Natural killer cell (primary cell): ENCODE results near the gene TNS4. TPM values are rescaled to one million over a fixed set of nuclear protein-coding genes. Genes with fewer than 3 reads are reported as not detected.

Source experiments
- ATAC-seq, 3 donors: fragments of 150-1000 bp in 2 of 3; fragments of 200-7000 bp in 1 of 3; cut with Tn5 transposase; 1 replicate in 1 of 3; 2 replicates in 2 of 3; pipeline ENCODE4 v1.10.0; 2021; ENCODE audit warnings: mild to moderate bottlenecking in 2 of 3, moderate library complexity in 2 of 3
- DNase-seq, 2 donors: peaks; one replicate each; pipeline versions ENCODE4 v3.0.0 to v3.0.0-alpha.2; 2013 to 2021; ENCODE audit warnings: mixed read lengths in 1 of 2
- H3K27ac ChIP-seq: one replicate; pipeline ENCODE4 v1.5.1; 2013; ENCODE audit warnings: mild to moderate bottlenecking, low read length
- H3K27me3 ChIP-seq: one replicate; pipeline ENCODE4 v1.6.1; 2013; ENCODE audit warnings: low read length; ENCODE audit not compliant: control insufficient read depth, insufficient read depth
- H3K36me3 ChIP-seq: one replicate; pipeline ENCODE4 v1.6.1; 2013; ENCODE audit warnings: low read length; ENCODE audit not compliant: control insufficient read depth, insufficient read depth
- H3K4me1 ChIP-seq: one replicate; pipeline ENCODE4 v1.6.1; 2013; ENCODE audit warnings: low read length; ENCODE audit not compliant: control insufficient read depth, insufficient read depth
- H3K4me3 ChIP-seq: one replicate; pipeline ENCODE4 v1.5.1; 2013; ENCODE audit warnings: low read length
- H3K9me3 ChIP-seq: one replicate; pipeline ENCODE4 v1.6.1; 2013; ENCODE audit warnings: low read length; ENCODE audit not compliant: control insufficient read depth, insufficient read depth
- H3K27ac Mint-ChIP-seq, 2 donors: one replicate each; pipeline ENCODE4 v1.8.0; 2022; ENCODE audit warnings: mild to moderate bottlenecking in 2 of 2, mixed read lengths in 2 of 2, moderate library complexity in 1 of 2
- H3K27me3 Mint-ChIP-seq, 2 donors: one replicate each; pipeline ENCODE4 v1.8.0; 2022; ENCODE audit warnings: low read depth in 2 of 2, mixed read lengths in 2 of 2
- H3K36me3 Mint-ChIP-seq: one replicate; pipeline ENCODE4 v1.8.0; 2022; ENCODE audit warnings: mixed read lengths
- H3K4me1 Mint-ChIP-seq, 2 donors: one replicate each; pipeline ENCODE4 v1.8.0; 2022; ENCODE audit warnings: mixed read lengths in 2 of 2
- H3K4me3 Mint-ChIP-seq: one replicate; pipeline ENCODE4 v1.8.0; 2022; ENCODE audit warnings: mild to moderate bottlenecking, moderate library complexity, mixed read lengths
- H3K9me3 Mint-ChIP-seq, 2 donors: one replicate each; pipeline ENCODE4 v1.8.0; 2022; ENCODE audit warnings: mixed read lengths in 2 of 2
- CTCF ChIP-seq: fragments of 200-600 bp; IDR thresholded peaks from one replicate; pipeline ENCODE4 v1.8.0; 2022; ENCODE audit warnings: antibody characterized with exemption
- WGBS: methylation state at CpG from one replicate; pipeline ENCODE4 v1.1.7; 2013; ENCODE audit warnings: missing lambda C conversion rate; ENCODE audit not compliant: insufficient coverage; 5-methylcytosine and 5-hydroxymethylcytosine counted together
- intact Hi-C: fragments of 100-400 bp; cut with micrococcal nuclease; formaldehyde crosslinking; loops from one replicate; pipeline ENCODE4 v1.14.2; 2022
- total RNA-seq, 4 donors: library from RNA; stranded (reverse); fragments of 120-200 nt in 1 of 4; gene quantifications; one replicate each; pipeline versions ENCODE4 v1.2.3 to v1.2.4, GENCODE V29; 2013 to 2022

The TNS4 gene
- total RNA-seq, 3 donors from 2014 or later (not counting 1 experiment from before 2014, with no cell fraction given): 0.65 to 1.8 (median 0.94) TPM

DNA sequence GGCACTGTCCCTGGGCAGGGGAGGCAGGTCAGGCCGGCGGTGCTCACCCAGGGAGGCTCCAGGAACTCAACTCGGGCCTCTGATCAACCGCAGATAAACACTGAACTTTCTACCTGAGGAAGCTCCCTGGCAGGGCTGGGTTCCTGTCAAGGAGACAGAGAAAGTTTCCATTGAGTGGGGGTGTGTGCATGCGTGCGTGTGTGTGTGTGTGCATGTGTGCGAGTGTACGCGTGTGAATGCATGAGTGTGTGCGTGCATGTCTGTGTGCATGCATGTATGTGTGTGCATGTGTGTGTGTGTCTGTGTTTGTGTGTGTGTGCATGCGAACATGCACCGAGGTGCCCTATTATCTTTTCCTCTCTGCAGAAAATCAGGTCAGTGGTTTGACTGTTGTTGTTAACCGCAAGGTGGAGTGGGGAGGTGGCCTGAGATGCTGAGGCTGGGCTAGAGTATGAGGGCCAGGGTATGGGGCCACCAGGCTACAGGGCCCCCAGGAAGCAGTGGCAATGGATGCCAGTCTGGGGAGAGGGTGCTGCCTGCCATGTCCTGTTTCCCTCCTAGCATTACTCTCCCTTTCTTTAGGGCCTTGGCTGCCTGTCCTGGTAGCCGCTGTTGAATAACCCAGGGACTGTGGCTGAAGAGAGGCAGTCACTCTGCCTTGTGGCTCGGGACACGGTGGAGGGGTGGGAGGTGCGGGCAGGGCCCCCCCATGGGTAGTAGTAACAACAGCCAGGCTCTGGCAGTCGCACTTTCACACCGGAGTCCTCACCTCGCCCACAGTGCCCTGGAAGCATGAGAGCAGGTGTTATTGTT is 39.8 kb upstream of the TNS4 start:
- peaks cover 0 to 20% of the 10 kb centered on the region in 2 donors for H3K27me3 Mint-ChIP-seq
- no peak for TF ChIP-seq CTCF
- H3K36me3 Mint-ChIP-seq: no peaks in the 10 kb centered on the region
- H3K4me3 Mint-ChIP-seq: peak overlapping the region; percentile 74
- H3K27ac Mint-ChIP-seq: peak overlapping the region; percentile 64 to 87
- intact Hi-C loops: loop anchor here (1.0 to 5.0 kb wide), 4 partner anchors 19 to 219 kb away; no protein-coding TSS in a partner anchor
- peaks cover 7% of the 10 kb centered on the region for H3K27me3 ChIP-seq
- H3K9me3 Mint-ChIP-seq: no peaks in the 10 kb centered on the region
- H3K27ac ChIP-seq: peak overlapping the region; percentile 65
- ATAC-seq: peak; percentile 65 to 86 (median 75)
- H3K9me3 ChIP-seq: no peaks in the 10 kb centered on the region
- H3K36me3 ChIP-seq: no peaks in the 10 kb centered on the region
- peak; percentile 67 to 89 for DNase-seq
- WGBS: 23% methylated on average over 20 of the region's 20 CpGs
- H3K4me3 ChIP-seq: no peak overlapping the region
- peaks cover 81% of the 10 kb centered on the region for H3K4me1 ChIP-seq
- H3K4me1 Mint-ChIP-seq: peaks cover 38 to 46% of the 10 kb centered on the region in 2 donors

DNA sequence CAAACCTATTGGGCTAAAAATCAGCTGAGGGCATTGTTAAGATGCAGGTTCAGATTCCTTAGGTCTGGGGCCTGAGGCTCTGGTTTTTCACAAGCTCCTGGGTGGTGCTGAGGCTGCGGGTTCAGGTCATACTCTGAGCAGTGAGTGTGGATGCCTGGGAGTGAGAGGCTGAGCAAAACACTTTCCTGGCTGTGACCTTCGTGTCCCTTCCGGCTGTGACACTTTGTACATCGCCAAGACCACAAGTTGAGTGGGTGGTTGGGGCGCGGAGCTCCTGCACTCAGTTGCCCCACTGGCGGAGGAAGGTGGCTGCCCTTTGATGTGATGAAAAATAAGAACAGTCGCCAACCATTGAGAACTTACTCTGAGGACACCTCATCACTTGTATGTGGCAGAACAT is 39.0 kb upstream of the TNS4 start:
- Histone ChIP-seq H3K4me3 (no peak overlapping the region), H3K27me3 (peaks cover 7% of the 10 kb centered on the region), H3K4me1 (peaks cover 89% of the 10 kb centered on the region), H3K36me3 (no peaks in the 10 kb centered on the region), H3K9me3 (no peaks in the 10 kb centered on the region), H3K27ac (peak overlapping the region; percentile 65)
- intact Hi-C loops: loop anchor here (5.0 kb wide), 1 partner anchor 218 kb away; no protein-coding TSS in a partner anchor
- H3K27ac Mint-ChIP-seq: peak overlapping the region; percentile 64 to 87
- DNase-seq (peak; percentile 39 to 75), ATAC-seq (peak; percentile 10 to 19 (median 16))
- peaks cover 6 to 23% of the 10 kb centered on the region in 2 donors for H3K27me3 Mint-ChIP-seq
- no peak for TF ChIP-seq CTCF
- H3K4me1 Mint-ChIP-seq: peaks cover 38 to 50% of the 10 kb centered on the region in 2 donors
- H3K9me3 Mint-ChIP-seq: no peaks in the 10 kb centered on the region
- WGBS: 33% methylated on average over 8 of the region's 8 CpGs
- H3K4me3 Mint-ChIP-seq: peak overlapping the region; percentile 74
- H3K36me3 Mint-ChIP-seq: no peaks in the 10 kb centered on the region

GRCh38 chr17:40539711-40540411 is 38.4 kb upstream of the TNS4 start:
- no peak for TF ChIP-seq CTCF
- Histone ChIP-seq H3K9me3 (no peaks in the 10 kb centered on the region), H3K4me1 (peaks cover 93% of the 10 kb centered on the region), H3K27me3 (peaks cover 7% of the 10 kb centered on the region), H3K27ac (peak overlapping the region; percentile 65), H3K4me3 (no peak overlapping the region), H3K36me3 (no peaks in the 10 kb centered on the region)
- Mint-ChIP-seq H3K9me3 (no peaks in the 10 kb centered on the region), H3K4me3 (peak overlapping the region; percentile 74), H3K27me3 (peaks cover 6 to 20% of the 10 kb centered on the region in 2 donors), H3K27ac (peak overlapping the region; percentile 64 to 87), H3K4me1 (peaks cover 38 to 50% of the 10 kb centered on the region in 2 donors), H3K36me3 (no peaks in the 10 kb centered on the region)
- DNase-seq (peak in 1 of 2 donors; percentile 34), ATAC-seq (no peak)
- 57% methylated on average over 9 of the region's 9 CpGs for WGBS
- intact Hi-C loops: loop anchor here (5.0 kb wide), 1 partner anchor 218 kb away; no protein-coding TSS in a partner anchor
